ENCODE results near the gene TMEM254.

TMEM254 gene

GRCh38 chr10:80139265-80139664, 60.8 kb downstream of the TMEM254 start:
- H3K36me3 ChIP-seq (ENCODE audit: insufficient read depth, low read length) = no peaks in the 10 kb centered on the region
- no peak overlapping the region for H3K9ac ChIP-seq (ENCODE audit: low read depth, low read length, poor library complexity, severe bottlenecking)
- TF ChIP-seq CTCF (conservative IDR thresholded peaks at IDR 0.05; ENCODE audit: low read length) = no peak
- no peak for TF ChIP-seq EZH2phosphoT487 (IDR thresholded peaks at IDR 0.05; ENCODE audit: borderline replicate concordance)
- peaks cover 4% of the 10 kb centered on the region for H3K4me1 ChIP-seq (ENCODE audit: insufficient read depth, low read length, poor library complexity, severe bottlenecking)
- H2AFZ ChIP-seq (ENCODE audit: low read length) = no peak overlapping the region
- no peak overlapping the region for H3K4me3 ChIP-seq (ENCODE audit: low read length, poor library complexity, severe bottlenecking)
- no peaks in the 10 kb centered on the region for H3K79me2 ChIP-seq (ENCODE audit: insufficient read depth, low read length)
- no peaks in the 10 kb centered on the region for H3K27me3 ChIP-seq (ENCODE audit: insufficient read depth, low read length, poor library complexity, severe bottlenecking)
- H3F3A ChIP-seq (ENCODE audit: low read depth) = no peaks in the 10 kb centered on the region
- H3K9me2 ChIP-seq (replicated peaks; ENCODE audit: low read depth, low read length) = no peaks in the 10 kb centered on the region
- no peaks in the 10 kb centered on the region for H4K20me1 ChIP-seq (ENCODE audit: insufficient read depth, low read length, poor library complexity, severe bottlenecking)
- H3K4me2 ChIP-seq (ENCODE audit: low read depth, low read length, poor library complexity, severe bottlenecking) = no peak overlapping the region
- H3K9me3 ChIP-seq (ENCODE audit: insufficient read depth, low read depth, low read length) = no peaks in the 10 kb centered on the region

GRCh38 chr10:80140251-80140650, 61.8 kb downstream of the TMEM254 start:
- H4K20me1 ChIP-seq (ENCODE audit: insufficient read depth, low read length, poor library complexity, severe bottlenecking) = no peaks in the 10 kb centered on the region
- no peaks in the 10 kb centered on the region for H3K79me2 ChIP-seq (ENCODE audit: insufficient read depth, low read length)
- no peaks in the 10 kb centered on the region for H3K9me2 ChIP-seq (replicated peaks; ENCODE audit: low read depth, low read length)
- no peak overlapping the region for H3K4me2 ChIP-seq (ENCODE audit: low read depth, low read length, poor library complexity, severe bottlenecking)
- TF ChIP-seq EZH2phosphoT487 (IDR thresholded peaks at IDR 0.05; ENCODE audit: borderline replicate concordance) (no peak), CTCF (conservative IDR thresholded peaks at IDR 0.05; ENCODE audit: low read length) (no peak)
- no peak overlapping the region for H2AFZ ChIP-seq (ENCODE audit: low read length)
- H3K27me3 ChIP-seq (ENCODE audit: insufficient read depth, low read length, poor library complexity, severe bottlenecking) = no peaks in the 10 kb centered on the region
- H3K4me1 ChIP-seq (ENCODE audit: insufficient read depth, low read length, poor library complexity, severe bottlenecking) = peaks cover 11% of the 10 kb centered on the region
- no peak overlapping the region for H3K4me3 ChIP-seq (ENCODE audit: low read length, poor library complexity, severe bottlenecking)
- no peaks in the 10 kb centered on the region for H3K36me3 ChIP-seq (ENCODE audit: insufficient read depth, low read length)
- no peak overlapping the region for H3K9ac ChIP-seq (ENCODE audit: low read depth, low read length, poor library complexity, severe bottlenecking)
- no peaks in the 10 kb centered on the region for H3F3A ChIP-seq (ENCODE audit: low read depth)
- H3K9me3 ChIP-seq (ENCODE audit: insufficient read depth, low read depth, low read length) = no peaks in the 10 kb centered on the region

GRCh38 chr10:80141696-80142460, 63.4 kb downstream of the TMEM254 start:
- Histone ChIP-seq H3K9me3 (ENCODE audit: insufficient read depth, low read depth, low read length) (no peaks in the 10 kb centered on the region), H2AFZ (ENCODE audit: low read length) (no peak overlapping the region), H3K4me2 (ENCODE audit: low read depth, low read length, poor library complexity, severe bottlenecking) (no peak overlapping the region), H3K4me3 (ENCODE audit: low read length, poor library complexity, severe bottlenecking) (no peak overlapping the region), H3K9me2 (replicated peaks; ENCODE audit: low read depth, low read length) (no peaks in the 10 kb centered on the region), H3K27me3 (ENCODE audit: insufficient read depth, low read length, poor library complexity, severe bottlenecking) (no peaks in the 10 kb centered on the region), H3K4me1 (ENCODE audit: insufficient read depth, low read length, poor library complexity, severe bottlenecking) (peaks cover 11% of the 10 kb centered on the region), H4K20me1 (ENCODE audit: insufficient read depth, low read length, poor library complexity, severe bottlenecking) (no peaks in the 10 kb centered on the region), H3F3A (ENCODE audit: low read depth) (no peaks in the 10 kb centered on the region), H3K36me3 (ENCODE audit: insufficient read depth, low read length) (no peaks in the 10 kb centered on the region), H3K9ac (ENCODE audit: low read depth, low read length, poor library complexity, severe bottlenecking) (no peak overlapping the region), H3K79me2 (ENCODE audit: insufficient read depth, low read length) (no peaks in the 10 kb centered on the region)
- no peak for TF ChIP-seq EZH2phosphoT487 (IDR thresholded peaks at IDR 0.05; ENCODE audit: borderline replicate concordance)
- TF ChIP-seq CTCF (conservative IDR thresholded peaks at IDR 0.05; ENCODE audit: low read length) = no peak
